H9 (cell line): ENCODE results near the gene CENPB. TPM values are rescaled to one million over a fixed set of nuclear protein-coding genes. Genes with fewer than 3 reads are reported as not detected.

ENCODE experiments used
- DNase-seq: peaks from one replicate; pipeline ENCODE4 v3.0.0-alpha.2; 2017
- H2AFZ ChIP-seq: one replicate; pipeline ENCODE4 v1.6.1; 2013; ENCODE audit warnings: mild to moderate bottlenecking, low read length, control low read depth, moderate library complexity
- H2AK5ac ChIP-seq: 2 replicates; pipeline ENCODE4 v1.6.1; 2013; ENCODE audit warnings: low read length, control low read depth, mixed read lengths; ENCODE audit not compliant: insufficient read length
- H2BK120ac ChIP-seq: one replicate; pipeline ENCODE4 v1.6.1; 2013; ENCODE audit warnings: low read depth, mild to moderate bottlenecking, low read length, control low read depth, inconsistent platforms; ENCODE audit not compliant: poor library complexity, severe bottlenecking
- H2BK12ac ChIP-seq: 2 replicates; pipeline ENCODE4 v1.6.1; 2013; ENCODE audit warnings: low read length, control low read depth, mixed read lengths, low read depth; ENCODE audit not compliant: insufficient read length
- H2BK15ac ChIP-seq: 2 replicates; pipeline ENCODE4 v1.6.1; 2013; ENCODE audit warnings: low read depth, low read length, control low read depth
- H2BK20ac ChIP-seq: one replicate; pipeline ENCODE4 v1.6.1; 2013; ENCODE audit warnings: low read depth, mild to moderate bottlenecking, low read length, control low read depth, inconsistent platforms; ENCODE audit not compliant: poor library complexity, severe bottlenecking
- H2BK5ac ChIP-seq: 2 replicates; pipeline ENCODE4 v1.6.1; 2013; ENCODE audit warnings: low read length, control low read depth, mixed read lengths; ENCODE audit not compliant: insufficient read length
- H3K14ac ChIP-seq: 2 replicates; pipeline ENCODE4 v1.6.1; 2013; ENCODE audit warnings: low read length, control low read depth; ENCODE audit not compliant: insufficient read depth
- H3K18ac ChIP-seq: 2 replicates; pipeline ENCODE4 v1.6.1; 2013; ENCODE audit warnings: low read depth, mild to moderate bottlenecking, mixed read lengths, low read length, control low read depth; ENCODE audit not compliant: insufficient read length
- H3K23ac ChIP-seq: 2 replicates; pipeline ENCODE4 v1.6.1; 2013; ENCODE audit warnings: low read length, control low read depth, mixed read lengths, low read depth; ENCODE audit not compliant: insufficient read length
- H3K23me2 ChIP-seq: 2 replicates; pipeline ENCODE4 v1.6.1; 2013; ENCODE audit warnings: low read depth, mild to moderate bottlenecking, mixed read lengths, low read length, control low read depth; ENCODE audit not compliant: insufficient read length, poor library complexity, severe bottlenecking
- H3K27ac ChIP-seq: 2 replicates; pipeline ENCODE4 v1.5.1; 2013; ENCODE audit warnings: low read length, control low read depth, mixed read lengths, low read depth; ENCODE audit not compliant: insufficient read length
- H3K27me3 ChIP-seq: 2 replicates; pipeline ENCODE4 v1.6.1; 2013; ENCODE audit warnings: low read length, control low read depth, inconsistent platforms; ENCODE audit not compliant: insufficient read depth
- H3K4ac ChIP-seq: 2 replicates; pipeline ENCODE4 v1.6.1; 2013; ENCODE audit warnings: low read depth, mild to moderate bottlenecking, control low read depth, inconsistent platforms, low read length, moderate library complexity
- H3K4me1 ChIP-seq: 2 replicates; pipeline ENCODE4 v1.6.1; 2013; ENCODE audit warnings: low read length, control low read depth, inconsistent platforms; ENCODE audit not compliant: insufficient read depth
- H3K4me2 ChIP-seq: 2 replicates; pipeline ENCODE4 v1.6.1; 2013; ENCODE audit warnings: low read length, control low read depth, mixed read lengths; ENCODE audit not compliant: insufficient read length, insufficient read depth
- H3K56ac ChIP-seq: 2 replicates; pipeline ENCODE4 v1.6.1; 2013; ENCODE audit warnings: low read depth, mild to moderate bottlenecking, mixed read lengths, low read length, control low read depth; ENCODE audit not compliant: insufficient read length
- H3K79me1 ChIP-seq: 2 replicates; pipeline ENCODE4 v1.6.1; 2013; ENCODE audit warnings: low read depth, mild to moderate bottlenecking, moderate library complexity, low read length, control low read depth, inconsistent platforms; ENCODE audit not compliant: insufficient read depth, poor library complexity, severe bottlenecking
- H3K79me2 ChIP-seq: 2 replicates; pipeline ENCODE4 v1.6.1; 2013; ENCODE audit warnings: low read length, control low read depth, inconsistent platforms; ENCODE audit not compliant: insufficient read depth
- H3K9ac ChIP-seq: 2 replicates; pipeline ENCODE4 v1.6.1; 2013; ENCODE audit warnings: low read length, control low read depth, mixed read lengths; ENCODE audit not compliant: insufficient read length; ENCODE audit errors: extremely low read depth
- H3K9me3 ChIP-seq: one replicate; pipeline ENCODE4 v1.6.1; 2013; ENCODE audit warnings: low read depth, low read length, inconsistent platforms; ENCODE audit not compliant: control insufficient read depth
- H3T11ph ChIP-seq: one replicate; pipeline ENCODE4 v1.6.1; 2013; ENCODE audit warnings: mild to moderate bottlenecking, low read length, control low read depth, inconsistent platforms
- H4K20me1 ChIP-seq: one replicate; pipeline ENCODE4 v1.6.1; 2013; ENCODE audit not compliant: control insufficient read depth, insufficient read length, insufficient read depth
- H4K5ac ChIP-seq: 2 replicates; pipeline ENCODE4 v1.6.1; 2013; ENCODE audit warnings: low read depth, mild to moderate bottlenecking, mixed read lengths, low read length, control low read depth; ENCODE audit not compliant: insufficient read length
- H4K8ac ChIP-seq: replicated peaks from 2 replicates; pipeline ENCODE4 v1.6.1; 2013; ENCODE audit warnings: low read length, control low read depth, mixed read lengths, low read depth; ENCODE audit not compliant: insufficient read length
- H4K91ac ChIP-seq: 2 replicates; pipeline ENCODE4 v1.6.1; 2013; ENCODE audit warnings: low read depth, mild to moderate bottlenecking, moderate library complexity, mixed read lengths, low read length, control low read depth; ENCODE audit not compliant: insufficient read length
- H3K27ac Mint-ChIP-seq, 3 experiments: 2 replicates in 2 of 3; 3 replicates in 1 of 3; pipeline ENCODE4 v1.8.0; 2020 to 2021; ENCODE audit warnings: mixed read lengths in 3 of 3, mild to moderate bottlenecking in 1 of 3, moderate library complexity in 1 of 3
- H3K27me3 Mint-ChIP-seq: 2 replicates; pipeline ENCODE4 v1.8.0; 2021; ENCODE audit warnings: low read depth, mild to moderate bottlenecking, moderate library complexity, mixed read lengths
- H3K36me3 Mint-ChIP-seq, 3 experiments: 2 replicates in 2 of 3; 3 replicates in 1 of 3; pipeline ENCODE4 v1.8.0; 2020 to 2021; ENCODE audit warnings: low read depth in 3 of 3, mixed read lengths in 3 of 3; ENCODE audit not compliant: insufficient read depth in 1 of 3
- H3K4me1 Mint-ChIP-seq, 2 experiments: 2 replicates each; pipeline ENCODE4 v1.8.0; 2020; ENCODE audit warnings: mixed read lengths in 2 of 2
- H3K4me3 Mint-ChIP-seq, 2 experiments: 2 replicates in 1 of 2; 3 replicates in 1 of 2; pipeline ENCODE4 v1.8.0; 2020 to 2021; ENCODE audit warnings: mild to moderate bottlenecking in 2 of 2, mixed read lengths in 2 of 2, moderate library complexity in 1 of 2
- H3K9me3 Mint-ChIP-seq, 2 experiments: 2 replicates in 1 of 2; 3 replicates in 1 of 2; pipeline ENCODE4 v1.8.0; 2020; ENCODE audit warnings: mild to moderate bottlenecking in 2 of 2, mixed read lengths in 2 of 2, moderate library complexity in 1 of 2
- WGBS: extraction: QIAGEN DNeasy Blood & Tissue Kit; methylation state at CpG from one replicate; pipeline ENCODE4 v1.1.7; 2013; ENCODE audit warnings: missing lambda C conversion rate, low lambda C conversion rate, mixed read lengths; ENCODE audit not compliant: insufficient read length; ENCODE audit errors: extremely low coverage; 5-methylcytosine and 5-hydroxymethylcytosine counted together
- total RNA-seq: library from RNA; stranded (reverse); gene quantifications from 2 replicates; pipeline ENCODE4 v1.2.1, GENCODE V29; 2021
- TF ChIP-seq, protein P1 (sequence below): fragments of 200-600 bp; sonication (generic); conservative IDR thresholded peaks from 3 replicates; pipeline ENCODE4 v1.8.0; 2021; ENCODE audit warnings: antibody characterized with exemption, mild to moderate bottlenecking

The CENPB gene
- total RNA-seq, 1 experiment from 2014 or later = 63.1 TPM

- H3K79me1 ChIP-seq = no peaks in the 10 kb centered on the region
- H3K56ac ChIP-seq = no peak overlapping the region
- H2AFZ ChIP-seq = no peak overlapping the region
- H3K4me2 ChIP-seq = no peak overlapping the region
- no peak overlapping the region for H3K4ac ChIP-seq
- peaks cover 6% of the 10 kb centered on the region for H3K23me2 ChIP-seq
- no peak overlapping the region for H4K5ac ChIP-seq
- H4K20me1 ChIP-seq = no peaks in the 10 kb centered on the region
- H3K9me3 Mint-ChIP-seq = no peaks in the 10 kb centered on the region
- no peak overlapping the region for H3K27ac ChIP-seq
- H2BK12ac ChIP-seq = no peak overlapping the region
- no peak overlapping the region for H3K4me3 Mint-ChIP-seq
- DNase-seq = no peak
- H3K18ac ChIP-seq = no peak overlapping the region
- TF ChIP-seq, protein P1, sequence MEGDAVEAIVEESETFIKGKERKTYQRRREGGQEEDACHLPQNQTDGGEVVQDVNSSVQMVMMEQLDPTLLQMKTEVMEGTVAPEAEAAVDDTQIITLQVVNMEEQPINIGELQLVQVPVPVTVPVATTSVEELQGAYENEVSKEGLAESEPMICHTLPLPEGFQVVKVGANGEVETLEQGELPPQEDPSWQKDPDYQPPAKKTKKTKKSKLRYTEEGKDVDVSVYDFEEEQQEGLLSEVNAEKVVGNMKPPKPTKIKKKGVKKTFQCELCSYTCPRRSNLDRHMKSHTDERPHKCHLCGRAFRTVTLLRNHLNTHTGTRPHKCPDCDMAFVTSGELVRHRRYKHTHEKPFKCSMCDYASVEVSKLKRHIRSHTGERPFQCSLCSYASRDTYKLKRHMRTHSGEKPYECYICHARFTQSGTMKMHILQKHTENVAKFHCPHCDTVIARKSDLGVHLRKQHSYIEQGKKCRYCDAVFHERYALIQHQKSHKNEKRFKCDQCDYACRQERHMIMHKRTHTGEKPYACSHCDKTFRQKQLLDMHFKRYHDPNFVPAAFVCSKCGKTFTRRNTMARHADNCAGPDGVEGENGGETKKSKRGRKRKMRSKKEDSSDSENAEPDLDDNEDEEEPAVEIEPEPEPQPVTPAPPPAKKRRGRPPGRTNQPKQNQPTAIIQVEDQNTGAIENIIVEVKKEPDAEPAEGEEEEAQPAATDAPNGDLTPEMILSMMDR = no peak
- H3K4me1 ChIP-seq = peaks cover 3% of the 10 kb centered on the region
- no peak overlapping the region for H4K91ac ChIP-seq
- peaks cover 4% of the 10 kb centered on the region; the same call in 1 of the 2 replicates for H3K27me3 Mint-ChIP-seq
- no peak overlapping the region for H3K14ac ChIP-seq
- H3K27ac Mint-ChIP-seq = no peak overlapping the region
- no peaks in the 10 kb centered on the region for H3K9me3 ChIP-seq
- H3K4me1 Mint-ChIP-seq = peaks cover 25 to 43% of the 10 kb centered on the region in 2 experiments
- no peak overlapping the region for H3T11ph ChIP-seq
- no peak overlapping the region for H3K23ac ChIP-seq
- H2BK15ac ChIP-seq = no peak overlapping the region
- no peaks in the 10 kb centered on the region for H3K27me3 ChIP-seq
- no peak overlapping the region for H2BK5ac ChIP-seq
- no peak overlapping the region for H2BK120ac ChIP-seq
- H3K79me2 ChIP-seq = no peaks in the 10 kb centered on the region
- H3K9ac ChIP-seq = no peak overlapping the region
- H2AK5ac ChIP-seq = no peak overlapping the region
- WGBS = no CpG with 5 or more reads among the region's 11 CpGs
- H2BK20ac ChIP-seq = no peak overlapping the region
- H4K8ac ChIP-seq = no peak overlapping the region
- peaks cover 32 to 55% (median 47%) of the 10 kb centered on the region in 3 experiments for H3K36me3 Mint-ChIP-seq
Observed at GRCh38 chr20:3804781-3805180, 18.2 kb upstream of the CENPB start.
